NCI-H82 treated with DMSO at 0.1 percent for 48 hours (cell line): ENCODE data around the gene FBXO46.
"Not testable (repeated sequence)": the region's sequence is repeated elsewhere in the genome, so short reads cannot be mapped to it uniquely, and the experiment has no call there.

Source experiments
- DNase-seq: peaks from one replicate; lab custom pipeline; 2025; ENCODE audit not compliant: unreplicated experiment; lab: John Stamatoyannopoulos, UW

Gene FBXO46

DNA sequence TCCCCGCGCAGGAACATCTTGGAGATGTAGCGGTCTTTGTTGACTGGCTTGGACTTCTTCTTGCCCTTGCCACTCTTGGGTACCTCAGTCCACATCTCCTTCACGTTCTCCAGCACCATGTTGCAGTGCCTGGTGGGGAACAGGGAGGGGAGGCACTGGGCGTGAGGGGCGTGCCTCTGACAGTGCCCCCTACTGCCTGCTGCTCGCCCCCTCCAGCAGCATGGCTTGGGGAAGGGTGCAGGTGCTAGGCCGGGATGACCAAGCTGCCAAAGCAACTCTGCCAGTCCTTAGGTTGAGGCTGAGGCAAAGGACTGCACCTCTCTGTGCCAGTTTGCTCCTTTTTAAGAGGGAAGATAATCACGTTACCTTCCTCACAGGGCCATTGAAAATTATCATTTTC is 43.1 kb downstream of the FBXO46 start:
- DNase-seq = no peak

DNA sequence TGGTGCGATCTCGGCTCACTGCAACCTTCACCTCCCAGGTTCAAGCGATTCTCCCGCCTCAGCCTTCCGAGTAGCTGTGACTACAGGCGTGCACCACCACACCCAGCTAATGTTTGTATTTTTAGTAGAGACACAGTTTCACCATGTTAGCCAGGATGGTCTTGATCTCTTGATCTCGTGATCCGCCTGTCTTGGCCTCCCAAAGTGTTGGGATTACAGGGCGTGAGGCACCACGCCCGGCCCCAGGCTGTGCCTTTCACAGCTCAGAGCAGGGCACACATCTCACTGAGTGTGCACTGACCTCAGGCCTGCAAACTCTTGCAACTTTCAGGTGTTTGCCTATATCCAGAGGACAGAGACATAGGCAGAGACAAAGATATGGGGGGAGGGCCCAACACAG is 45.7 kb downstream of the FBXO46 start:
- not testable (repeated sequence) for DNase-seq

DNA sequence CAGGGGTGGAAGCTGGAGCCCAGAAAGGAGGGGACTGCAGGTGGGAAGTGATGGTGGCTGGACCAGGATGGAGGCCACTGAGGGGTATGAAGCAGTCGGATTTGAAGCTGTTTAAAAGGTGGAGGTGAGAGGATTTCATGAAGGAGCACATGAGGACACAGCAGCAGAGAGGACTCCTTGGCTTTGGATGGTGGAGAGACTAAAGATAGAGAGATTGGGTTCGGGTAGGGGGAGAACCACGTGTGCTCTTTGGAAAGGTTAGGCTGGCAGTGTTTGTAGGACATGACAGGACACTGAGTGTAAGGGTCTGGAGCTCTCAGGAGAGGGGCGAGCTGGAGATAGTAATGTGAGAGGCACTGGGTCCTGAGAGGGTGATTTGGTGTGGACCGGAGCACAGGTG is 47.8 kb downstream of the FBXO46 start:
- no peak for DNase-seq

DNA sequence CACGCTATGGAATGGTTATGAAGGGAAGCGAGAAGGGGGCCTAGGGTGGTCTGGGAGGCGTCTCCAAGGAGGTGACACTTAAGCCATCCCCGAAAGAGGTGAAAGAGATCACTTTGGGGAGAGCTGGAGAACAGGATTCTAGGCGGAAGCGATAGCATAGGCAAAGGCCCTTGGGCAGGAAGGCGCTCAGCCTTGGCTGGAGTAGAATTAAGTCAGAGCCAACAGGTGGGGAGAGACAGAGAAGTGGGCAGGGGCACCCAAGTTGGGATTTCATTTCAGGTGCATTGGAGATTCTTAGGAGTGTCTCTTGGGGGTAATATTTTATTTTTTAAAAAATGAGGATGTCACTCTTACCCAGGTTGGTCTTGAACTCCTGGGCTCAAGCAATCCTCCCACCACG is 48.6 kb downstream of the FBXO46 start:
- DNase-seq = no peak

DNA sequence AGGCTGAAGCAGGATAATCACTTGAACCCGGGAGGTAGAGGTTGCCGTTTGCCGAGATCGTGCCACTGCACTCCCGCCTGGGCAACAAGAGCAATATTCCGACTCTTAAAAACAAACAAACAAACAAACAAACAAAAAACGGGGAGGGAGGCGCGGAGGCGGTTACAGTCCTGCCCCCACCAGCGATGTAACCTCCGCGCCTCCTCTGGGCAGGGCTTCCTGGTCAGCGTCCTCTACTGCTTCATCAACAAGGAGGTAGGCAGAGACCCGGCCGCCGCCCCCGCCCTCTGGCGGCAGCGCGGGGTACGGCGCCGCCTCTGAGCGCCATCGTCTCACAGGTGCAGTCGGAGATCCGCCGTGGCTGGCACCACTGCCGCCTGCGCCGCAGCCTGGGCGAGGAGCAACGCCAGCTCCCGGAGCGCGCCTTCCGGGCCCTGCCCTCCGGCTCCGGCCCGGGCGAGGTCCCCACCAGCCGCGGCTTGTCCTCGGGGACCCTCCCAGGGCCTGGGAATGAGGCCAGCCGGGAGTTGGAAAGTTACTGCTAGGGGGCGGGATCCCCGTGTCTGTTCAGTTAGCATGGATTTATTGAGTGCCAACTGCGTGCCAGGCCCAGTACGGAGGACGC is 49.2 kb downstream of the FBXO46 start:
- DNase-seq = peak; percentile 59

DNA sequence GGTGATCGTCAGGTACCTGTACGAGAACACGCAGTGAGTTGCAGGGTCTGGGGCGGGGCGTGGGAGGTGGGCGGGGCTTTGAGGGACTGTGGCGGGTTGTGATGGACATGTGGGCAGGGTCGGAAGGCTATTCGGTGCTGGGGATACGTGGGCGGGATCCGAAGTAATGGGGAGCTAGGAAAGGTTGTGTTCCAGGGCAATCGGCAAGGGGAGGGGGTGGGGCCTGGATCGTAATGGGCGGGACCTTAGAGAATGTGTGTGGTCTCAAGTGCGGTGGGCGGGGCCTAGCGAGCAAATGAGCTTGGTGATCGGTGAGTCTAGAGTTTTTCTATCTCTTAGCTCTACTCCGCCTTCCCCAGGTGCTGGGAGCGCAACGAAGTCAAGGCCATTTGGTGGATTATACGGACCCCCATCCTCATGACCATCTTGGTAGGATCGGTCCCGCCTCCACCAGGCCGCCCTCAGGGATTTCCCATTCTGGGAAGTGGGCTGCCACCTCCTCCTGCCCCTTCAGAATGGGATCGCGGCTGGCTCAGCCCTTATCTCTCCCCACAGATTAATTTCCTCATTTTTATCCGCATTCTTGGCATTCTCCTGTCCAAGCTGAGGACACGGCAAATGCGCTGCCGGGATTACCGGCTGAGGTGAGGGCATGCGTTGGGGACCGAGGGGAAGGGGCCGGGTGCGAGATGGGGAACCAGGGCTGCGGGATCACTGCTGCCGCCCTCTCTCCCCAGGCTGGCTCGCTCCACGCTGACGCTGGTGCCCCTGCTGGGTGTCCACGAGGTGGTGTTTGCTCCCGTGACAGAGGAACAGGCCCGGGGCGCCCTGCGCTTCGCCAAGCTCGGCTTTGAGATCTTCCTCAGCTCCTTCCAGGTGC is 53.1 kb downstream of the FBXO46 start:
- no peak for DNase-seq

DNA sequence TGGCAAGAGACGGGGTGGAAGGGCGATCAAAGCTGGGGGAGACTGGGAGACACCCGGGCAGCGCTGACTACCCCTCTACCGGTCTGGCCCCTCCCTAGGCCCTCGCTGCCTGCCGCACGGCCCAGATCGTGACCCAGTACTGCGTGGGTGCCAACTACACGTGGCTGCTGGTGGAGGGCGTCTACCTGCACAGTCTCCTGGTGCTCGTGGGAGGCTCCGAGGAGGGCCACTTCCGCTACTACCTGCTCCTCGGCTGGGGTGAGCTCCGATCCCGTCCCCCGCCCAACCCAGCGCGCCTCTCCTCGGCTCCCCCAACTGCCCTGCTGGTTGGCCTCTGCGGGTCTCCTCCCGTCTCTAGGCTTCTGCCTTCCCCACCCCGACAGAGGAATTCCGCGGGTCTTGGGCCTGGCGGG is 53.8 kb downstream of the FBXO46 start:
- no peak for DNase-seq

DNA sequence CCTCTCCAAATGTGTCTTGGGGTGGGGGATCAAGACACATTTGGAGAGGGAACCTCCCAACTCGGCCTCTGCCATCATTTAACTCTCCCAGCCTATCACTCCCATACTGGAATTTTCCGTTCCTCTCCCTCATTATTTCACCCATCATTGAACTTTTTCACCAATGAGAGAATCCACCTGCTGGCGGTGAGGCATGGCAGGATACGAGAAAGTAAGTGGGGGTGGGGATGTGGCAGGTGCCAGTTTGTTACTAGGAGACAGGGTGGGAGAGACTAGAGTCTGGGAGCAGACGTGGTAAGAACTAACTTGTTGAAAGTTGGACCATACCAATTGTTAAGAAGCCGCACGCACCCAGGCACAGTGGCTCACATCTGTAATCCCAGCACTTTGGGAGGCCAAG is 55.8 kb downstream of the FBXO46 start:
- no peak for DNase-seq

DNA sequence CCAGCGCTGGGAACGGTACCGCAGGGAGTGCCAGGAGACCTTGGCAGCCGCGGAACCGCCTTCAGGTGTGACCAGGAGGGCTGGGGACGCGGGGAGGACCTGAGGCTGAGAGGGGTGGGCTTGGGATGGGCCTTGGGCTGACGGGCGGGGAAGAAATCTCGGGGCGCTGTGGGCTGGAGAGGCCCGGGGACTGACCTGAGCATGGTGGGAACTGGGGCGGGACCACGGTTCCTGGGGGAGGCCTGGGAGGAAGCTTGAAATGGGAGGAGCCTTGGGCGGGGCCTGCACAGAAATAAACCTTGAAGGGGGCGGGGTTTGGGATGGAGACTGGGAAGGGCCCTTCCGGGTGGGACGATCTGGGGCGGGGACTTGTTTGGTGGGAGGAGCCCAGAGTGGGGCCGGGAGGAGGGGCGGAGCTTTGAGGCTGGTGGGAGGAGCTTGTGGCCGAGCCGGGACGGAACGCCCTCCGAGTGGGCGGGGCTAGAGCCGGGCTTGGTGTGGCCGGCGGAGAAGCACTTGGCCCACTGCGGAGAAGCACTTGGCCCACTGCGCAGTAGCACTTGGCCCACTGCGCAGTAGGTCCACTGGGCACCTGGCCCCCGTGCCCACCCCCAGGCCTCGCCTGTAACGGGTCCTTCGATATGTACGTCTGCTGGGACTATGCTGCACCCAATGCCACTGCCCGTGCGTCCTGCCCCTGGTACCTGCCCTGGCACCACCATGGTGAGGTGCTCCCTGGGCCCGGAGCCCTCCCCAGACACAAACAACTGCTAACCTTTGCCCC is 59.8 kb downstream of the FBXO46 start:
- peak; percentile 62 for DNase-seq

DNA sequence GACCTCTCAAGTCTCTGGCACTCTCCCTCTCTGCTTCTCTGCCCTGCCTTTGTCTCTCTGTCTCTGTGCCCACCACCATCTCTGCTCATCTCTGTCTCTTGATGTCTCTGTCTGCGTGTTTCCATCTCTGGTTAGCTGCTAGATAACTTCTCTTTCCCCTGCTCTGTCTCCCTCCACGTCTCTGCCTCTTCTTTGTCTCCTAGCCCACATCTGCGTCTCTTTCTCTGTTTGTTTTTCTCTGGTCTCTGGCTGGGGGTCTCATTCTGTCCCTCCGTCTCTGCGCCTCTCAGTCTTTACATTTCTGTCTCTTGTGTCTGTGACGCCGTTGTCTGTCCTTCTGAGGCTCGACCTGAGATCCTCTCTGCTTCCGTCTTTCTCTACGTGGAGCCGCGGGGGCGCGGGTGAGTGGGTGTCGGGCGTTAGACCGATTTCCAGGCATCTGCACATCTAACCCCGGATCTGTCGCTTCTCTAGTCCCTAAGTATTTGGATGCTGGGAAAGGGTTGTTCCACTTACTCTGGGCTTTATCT is 62.3 kb downstream of the FBXO46 start:
- no peak for DNase-seq

DNA sequence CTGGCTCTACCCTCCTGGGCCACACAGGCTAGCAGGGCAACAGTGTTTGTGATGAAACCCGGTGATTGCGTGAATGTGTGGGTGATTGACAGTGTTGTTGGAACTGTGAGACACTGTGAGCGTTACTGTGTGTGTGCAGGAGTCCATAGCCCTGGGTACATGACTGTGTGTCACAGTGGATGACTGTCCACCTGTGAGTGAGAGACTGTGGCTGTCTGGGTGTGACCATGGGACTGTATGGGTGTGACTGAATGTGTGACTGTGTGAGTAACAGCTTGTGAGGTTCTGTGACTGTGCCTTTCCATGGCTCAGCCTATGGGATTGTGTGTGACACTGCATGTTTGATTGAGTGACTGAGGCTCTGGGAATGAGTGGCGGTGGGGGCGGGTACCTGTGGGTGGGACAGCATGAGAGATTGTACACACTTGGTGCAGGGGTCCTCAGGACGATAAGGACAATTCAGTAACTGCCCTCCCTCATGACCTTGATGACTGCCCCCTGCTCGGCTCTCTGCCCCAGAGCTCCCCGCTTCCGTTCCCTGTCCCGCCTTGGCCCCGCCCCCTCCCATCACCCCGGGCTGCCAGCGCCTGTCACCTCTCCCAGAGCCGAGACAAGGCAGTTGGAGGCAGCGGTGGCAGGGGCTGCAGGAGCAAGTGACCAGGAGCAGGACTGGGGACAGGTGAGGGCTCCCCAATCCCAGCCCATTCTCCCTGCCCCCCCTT is 62.9 kb downstream of the FBXO46 start, which contains the start of gene GIPR:
Gene GIPR, plus strand, starts transcription at position 602 of the 722 bp plus-strand sequence. CDS start 1,300 bp downstream, outside the sequence.
- peak; percentile 84 for DNase-seq

DNA sequence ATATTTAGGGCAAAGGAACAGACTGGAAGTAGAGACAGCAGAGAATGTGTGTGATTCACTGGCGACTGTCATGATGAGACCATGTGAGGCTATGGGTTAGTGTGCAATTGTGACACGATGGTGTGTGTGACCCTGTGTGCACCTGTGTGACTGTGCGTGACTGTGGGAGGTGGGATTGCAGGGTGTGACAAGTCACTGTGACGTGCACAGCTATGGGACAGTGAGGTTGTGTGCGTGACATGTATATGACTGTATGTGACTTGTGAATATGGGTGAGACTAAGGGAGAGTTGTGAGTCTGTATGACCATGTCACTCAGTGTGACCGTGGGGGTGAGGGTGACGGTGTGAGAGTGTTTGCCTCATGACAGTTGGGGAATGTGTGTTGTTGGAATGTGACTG is 66.1 kb downstream of the FBXO46 start:
- no peak for DNase-seq

DNA sequence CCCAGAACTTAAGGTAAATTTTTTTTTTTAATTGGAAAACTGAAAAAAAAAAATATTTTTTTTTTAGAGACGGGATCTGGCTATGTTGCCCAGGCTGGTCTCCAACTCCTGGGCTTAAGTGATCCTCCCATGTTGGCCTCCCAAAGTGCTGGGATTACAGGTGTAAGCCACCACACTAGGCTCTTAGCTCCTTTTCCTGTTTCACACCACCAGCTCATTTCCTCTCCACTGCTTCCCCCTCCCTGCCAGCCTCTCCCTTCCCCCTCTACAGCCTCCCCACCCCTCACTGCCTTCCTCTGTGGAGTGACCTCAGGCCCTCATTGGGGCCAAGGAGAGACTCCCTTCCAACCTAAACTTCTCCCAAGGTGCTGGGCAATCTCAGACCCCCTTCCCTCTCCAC is 66.9 kb downstream of the FBXO46 start:
- no peak for DNase-seq

DNA sequence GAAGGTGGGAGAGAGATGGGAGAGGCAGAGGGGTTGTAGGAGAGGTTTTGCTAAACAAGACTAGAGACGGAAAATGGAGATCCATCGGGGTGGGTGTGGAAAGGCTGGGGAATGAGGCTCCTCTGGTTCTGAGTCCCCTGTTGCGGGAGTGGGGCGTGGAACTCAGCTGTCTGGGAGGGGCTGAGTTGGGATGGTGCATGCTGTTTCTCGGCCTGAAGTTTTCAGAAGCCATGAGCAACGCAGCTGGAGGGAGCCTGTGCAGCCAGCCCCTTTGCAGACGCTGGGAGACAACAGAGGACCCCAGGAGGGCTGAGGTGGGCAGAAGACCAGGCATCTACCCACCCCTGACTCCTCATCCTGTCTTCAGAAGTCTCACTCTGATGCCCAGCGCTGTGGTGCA is 70.1 kb downstream of the FBXO46 start:
- DNase-seq = no peak
